ENCODE measurements around the gene SHKBP1.

Gene SHKBP1

GRCh38 chr19:40576585-40577451 lies at the start of gene SHKBP1:
Gene SHKBP1 (plus strand): TSS chr19:40576873. CDS start chr19:40576900, 27 bp downstream.
- peak within 1 kb of the TSS; percentile 80 to 95 for H3K4me3 ChIP-seq (ENCODE audit: low read depth in 1 of 2, low read length in 2 of 2)
- peak within 1 kb of the TSS; percentile 46 for H3K9ac ChIP-seq (ENCODE audit: low read length)
- peaks cover 17% of the 10 kb centered on the region for H3K36me3 ChIP-seq (ENCODE audit: insufficient read depth, low read length)
- peaks cover 13% of the 10 kb centered on the region for H3K4me1 ChIP-seq (ENCODE audit: insufficient read depth, low read length)
- H3K9me3 ChIP-seq (ENCODE audit: low read length): no peaks in the 10 kb centered on the region
- H3K27ac ChIP-seq (ENCODE audit: low read depth, low read length): peak within 1 kb of the TSS; percentile 88
- no peaks in the 10 kb centered on the region for H3K27me3 ChIP-seq (ENCODE audit: control insufficient read depth in 1 of 2, insufficient read depth in 2 of 2, low read length in 2 of 2)

GRCh38 chr19:40528078-40528477 lies 48.6 kb upstream of the SHKBP1 start:
- Histone ChIP-seq H3K9ac (ENCODE audit: low read length) (no peak overlapping the region), H3K4me3 (ENCODE audit: low read depth in 1 of 2, low read length in 2 of 2) (no peak overlapping the region), H3K27me3 (ENCODE audit: control insufficient read depth in 1 of 2, insufficient read depth in 2 of 2, low read length in 2 of 2) (peaks cover 0 to 4% of the 10 kb centered on the region in 2 donors), H3K4me1 (ENCODE audit: insufficient read depth, low read length) (peaks cover 9% of the 10 kb centered on the region), H3K27ac (ENCODE audit: low read depth, low read length) (no peak overlapping the region), H3K9me3 (ENCODE audit: low read length) (no peaks in the 10 kb centered on the region), H3K36me3 (ENCODE audit: insufficient read depth, low read length) (no peaks in the 10 kb centered on the region)

GRCh38 chr19:40528533-40529092 lies 48.1 kb upstream of the SHKBP1 start:
- Histone ChIP-seq H3K9me3 (ENCODE audit: low read length) (no peaks in the 10 kb centered on the region), H3K27ac (ENCODE audit: low read depth, low read length) (no peak overlapping the region), H3K9ac (ENCODE audit: low read length) (no peak overlapping the region), H3K27me3 (ENCODE audit: control insufficient read depth in 1 of 2, insufficient read depth in 2 of 2, low read length in 2 of 2) (peaks cover 0 to 4% of the 10 kb centered on the region in 2 donors), H3K4me1 (ENCODE audit: insufficient read depth, low read length) (peaks cover 9% of the 10 kb centered on the region), H3K36me3 (ENCODE audit: insufficient read depth, low read length) (no peaks in the 10 kb centered on the region), H3K4me3 (ENCODE audit: low read depth in 1 of 2, low read length in 2 of 2) (peak overlapping the region in 1 of 2 donors; percentile 57)

- Histone ChIP-seq H3K9ac (ENCODE audit: low read length) (no peak overlapping the region), H3K36me3 (ENCODE audit: insufficient read depth, low read length) (no peaks in the 10 kb centered on the region), H3K4me1 (ENCODE audit: insufficient read depth, low read length) (peaks cover 9% of the 10 kb centered on the region), H3K27ac (ENCODE audit: low read depth, low read length) (no peak overlapping the region), H3K27me3 (ENCODE audit: control insufficient read depth in 1 of 2, insufficient read depth in 2 of 2, low read length in 2 of 2) (peaks cover 0 to 4% of the 10 kb centered on the region in 2 donors), H3K9me3 (ENCODE audit: low read length) (no peaks in the 10 kb centered on the region), H3K4me3 (ENCODE audit: low read depth in 1 of 2, low read length in 2 of 2) (peak overlapping the region; percentile 29 to 57)
Observed at GRCh38 chr19:40529093-40529954, 47.3 kb upstream of the SHKBP1 start.

GRCh38 chr19:40530091-40530901 lies 46.4 kb upstream of the SHKBP1 start:
- no peak overlapping the region for H3K4me3 ChIP-seq (ENCODE audit: low read depth in 1 of 2, low read length in 2 of 2)
- no peaks in the 10 kb centered on the region for H3K9me3 ChIP-seq (ENCODE audit: low read length)
- H3K36me3 ChIP-seq (ENCODE audit: insufficient read depth, low read length): no peaks in the 10 kb centered on the region
- H3K9ac ChIP-seq (ENCODE audit: low read length): no peak overlapping the region
- H3K27ac ChIP-seq (ENCODE audit: low read depth, low read length): no peak overlapping the region
- peaks cover 9% of the 10 kb centered on the region for H3K4me1 ChIP-seq (ENCODE audit: insufficient read depth, low read length)
- H3K27me3 ChIP-seq (ENCODE audit: control insufficient read depth in 1 of 2, insufficient read depth in 2 of 2, low read length in 2 of 2): peaks cover 0 to 4% of the 10 kb centered on the region in 2 donors

GRCh38 chr19:40533508-40533907 lies 43.2 kb upstream of the SHKBP1 start:
- Histone ChIP-seq H3K36me3 (ENCODE audit: insufficient read depth, low read length) (no peaks in the 10 kb centered on the region), H3K27me3 (ENCODE audit: control insufficient read depth in 1 of 2, insufficient read depth in 2 of 2, low read length in 2 of 2) (peaks cover 0 to 4% of the 10 kb centered on the region in 2 donors), H3K27ac (ENCODE audit: low read depth, low read length) (no peak overlapping the region), H3K4me3 (ENCODE audit: low read depth in 1 of 2, low read length in 2 of 2) (no peak overlapping the region), H3K4me1 (ENCODE audit: insufficient read depth, low read length) (peaks cover 9% of the 10 kb centered on the region), H3K9ac (ENCODE audit: low read length) (no peak overlapping the region), H3K9me3 (ENCODE audit: low read length) (no peaks in the 10 kb centered on the region)

- no peaks in the 10 kb centered on the region for H3K36me3 ChIP-seq (ENCODE audit: insufficient read depth, low read length)
- no peak overlapping the region for H3K9ac ChIP-seq (ENCODE audit: low read length)
- no peak overlapping the region for H3K4me3 ChIP-seq (ENCODE audit: low read depth in 1 of 2, low read length in 2 of 2)
- no peaks in the 10 kb centered on the region for H3K9me3 ChIP-seq (ENCODE audit: low read length)
- peaks cover 0 to 4% of the 10 kb centered on the region in 2 donors for H3K27me3 ChIP-seq (ENCODE audit: control insufficient read depth in 1 of 2, insufficient read depth in 2 of 2, low read length in 2 of 2)
- H3K27ac ChIP-seq (ENCODE audit: low read depth, low read length): no peak overlapping the region
- peaks cover 9% of the 10 kb centered on the region for H3K4me1 ChIP-seq (ENCODE audit: insufficient read depth, low read length)
Observed at GRCh38 chr19:40534148-40534547, 42.5 kb upstream of the SHKBP1 start.

- Histone ChIP-seq H3K4me3 (ENCODE audit: low read depth in 1 of 2, low read length in 2 of 2) (no peak overlapping the region), H3K9ac (ENCODE audit: low read length) (no peak overlapping the region)
Observed at GRCh38 chr19:40539070-40539469, 37.6 kb upstream of the SHKBP1 start.

GRCh38 chr19:40542202-40542859 lies 34.3 kb upstream of the SHKBP1 start:
- Histone ChIP-seq H3K27ac (ENCODE audit: low read depth, low read length) (no peak overlapping the region), H3K9ac (ENCODE audit: low read length) (no peak overlapping the region), H3K36me3 (ENCODE audit: insufficient read depth, low read length) (no peaks in the 10 kb centered on the region), H3K9me3 (ENCODE audit: low read length) (no peaks in the 10 kb centered on the region), H3K4me3 (ENCODE audit: low read depth in 1 of 2, low read length in 2 of 2) (no peak overlapping the region), H3K27me3 (ENCODE audit: control insufficient read depth in 1 of 2, insufficient read depth in 2 of 2, low read length in 2 of 2) (no peaks in the 10 kb centered on the region), H3K4me1 (ENCODE audit: insufficient read depth, low read length) (no peaks in the 10 kb centered on the region)

More at GRCh38 chr19:40539070-40539469, 37.6 kb upstream of the SHKBP1 start:
- H3K9me3 ChIP-seq (ENCODE audit: low read length): no peaks in the 10 kb centered on the region
- H3K4me1 ChIP-seq (ENCODE audit: insufficient read depth, low read length): no peaks in the 10 kb centered on the region
- H3K36me3 ChIP-seq (ENCODE audit: insufficient read depth, low read length): no peaks in the 10 kb centered on the region
- no peak overlapping the region for H3K27ac ChIP-seq (ENCODE audit: low read depth, low read length)
- H3K27me3 ChIP-seq (ENCODE audit: control insufficient read depth in 1 of 2, insufficient read depth in 2 of 2, low read length in 2 of 2): no peaks in the 10 kb centered on the region

GRCh38 chr19:40543029-40543597 lies 33.6 kb upstream of the SHKBP1 start:
- Histone ChIP-seq H3K4me3 (ENCODE audit: low read depth in 1 of 2, low read length in 2 of 2) (no peak overlapping the region), H3K27ac (ENCODE audit: low read depth, low read length) (no peak overlapping the region), H3K9ac (ENCODE audit: low read length) (no peak overlapping the region), H3K4me1 (ENCODE audit: insufficient read depth, low read length) (no peaks in the 10 kb centered on the region), H3K9me3 (ENCODE audit: low read length) (no peaks in the 10 kb centered on the region), H3K36me3 (ENCODE audit: insufficient read depth, low read length) (no peaks in the 10 kb centered on the region), H3K27me3 (ENCODE audit: control insufficient read depth in 1 of 2, insufficient read depth in 2 of 2, low read length in 2 of 2) (no peaks in the 10 kb centered on the region)

All from muscle layer of colon (tissue), 2 donors.